ENCODE measurements around the gene CD248.

CD248 gene

GRCh38 chr11:66293777-66294625 lies 22.8 kb downstream of the CD248 start:
- Histone ChIP-seq H3K27me3 (ENCODE audit: control insufficient read depth, insufficient read depth, low read length) (no peaks in the 10 kb centered on the region), H3K9me3 (ENCODE audit: control insufficient read depth, low read length) (no peaks in the 10 kb centered on the region), H3K4me3 (ENCODE audit: low read depth, low read length) (no peak overlapping the region), H3K4me2 (ENCODE audit: low read length) (no peak overlapping the region), H2AFZ (no peak overlapping the region), H3K36me3 (ENCODE audit: control insufficient read depth, insufficient read depth, low read length) (no peaks in the 10 kb centered on the region), H3K79me2 (no peaks in the 10 kb centered on the region), H3K4me1 (no peaks in the 10 kb centered on the region), H3K27ac (no peak overlapping the region), H3K9ac (no peak overlapping the region)
- TF ChIP-seq CTCF (IDR thresholded peaks at IDR 0.05): no peak

- Histone ChIP-seq H3K4me2 (ENCODE audit: low read length) (no peak overlapping the region), H3K9ac (no peak overlapping the region), H3K4me3 (ENCODE audit: low read depth, low read length) (no peak overlapping the region), H3K4me1 (no peaks in the 10 kb centered on the region), H3K27me3 (ENCODE audit: control insufficient read depth, insufficient read depth, low read length) (no peaks in the 10 kb centered on the region), H3K9me3 (ENCODE audit: control insufficient read depth, low read length) (no peaks in the 10 kb centered on the region), H3K79me2 (no peaks in the 10 kb centered on the region), H3K36me3 (ENCODE audit: control insufficient read depth, insufficient read depth, low read length) (no peaks in the 10 kb centered on the region), H2AFZ (no peak overlapping the region), H3K27ac (no peak overlapping the region)
- no peak for TF ChIP-seq CTCF (IDR thresholded peaks at IDR 0.05)
Measured at GRCh38 chr11:66293352-66293751, 23.5 kb downstream of the CD248 start.

- Histone ChIP-seq H3K27me3 (ENCODE audit: control insufficient read depth, insufficient read depth, low read length) (no peaks in the 10 kb centered on the region), H3K4me1 (no peaks in the 10 kb centered on the region), H3K4me2 (ENCODE audit: low read length) (no peak overlapping the region), H3K27ac (no peak overlapping the region), H2AFZ (peak overlapping the region; percentile 73), H3K9me3 (ENCODE audit: control insufficient read depth, low read length) (no peaks in the 10 kb centered on the region), H3K9ac (no peak overlapping the region), H3K36me3 (ENCODE audit: control insufficient read depth, insufficient read depth, low read length) (no peaks in the 10 kb centered on the region), H3K79me2 (no peaks in the 10 kb centered on the region), H3K4me3 (ENCODE audit: low read depth, low read length) (no peak overlapping the region)
- TF ChIP-seq CTCF (IDR thresholded peaks at IDR 0.05): no peak
Measured at GRCh38 chr11:66292543-66293332, 24.1 kb downstream of the CD248 start.

- no peaks in the 10 kb centered on the region for H3K79me2 ChIP-seq
- H3K9me3 ChIP-seq (ENCODE audit: control insufficient read depth, low read length): no peaks in the 10 kb centered on the region
- TF ChIP-seq CTCF (IDR thresholded peaks at IDR 0.05): no peak
- H2AFZ ChIP-seq: peak within 1 kb of the TSS; percentile 73
- no peaks in the 10 kb centered on the region for H3K4me1 ChIP-seq
- H3K27ac ChIP-seq: no peak within 1 kb of the TSS
- H3K4me2 ChIP-seq (ENCODE audit: low read length): peak within 1 kb of the TSS; percentile 26
- no peaks in the 10 kb centered on the region for H3K27me3 ChIP-seq (ENCODE audit: control insufficient read depth, insufficient read depth, low read length)
- H3K4me3 ChIP-seq (ENCODE audit: low read depth, low read length): no peak within 1 kb of the TSS
- no peak within 1 kb of the TSS for H3K9ac ChIP-seq
- no peaks in the 10 kb centered on the region for H3K36me3 ChIP-seq (ENCODE audit: control insufficient read depth, insufficient read depth, low read length)
Measured at GRCh38 chr11:66291706-66292542, 24.9 kb downstream of the CD248 start, which contains the start of gene TMEM151A. Gene TMEM151A (plus strand): TSS chr11:66291894. CDS start chr11:66292014, 120 bp downstream.
